Measurements from ENCODE around the gene EFCAB12.
"Not testable (repeated sequence)": the region's sequence is repeated elsewhere in the genome, so short reads cannot be mapped to it uniquely, and the experiment has no call there.

EFCAB12 gene

DNA sequence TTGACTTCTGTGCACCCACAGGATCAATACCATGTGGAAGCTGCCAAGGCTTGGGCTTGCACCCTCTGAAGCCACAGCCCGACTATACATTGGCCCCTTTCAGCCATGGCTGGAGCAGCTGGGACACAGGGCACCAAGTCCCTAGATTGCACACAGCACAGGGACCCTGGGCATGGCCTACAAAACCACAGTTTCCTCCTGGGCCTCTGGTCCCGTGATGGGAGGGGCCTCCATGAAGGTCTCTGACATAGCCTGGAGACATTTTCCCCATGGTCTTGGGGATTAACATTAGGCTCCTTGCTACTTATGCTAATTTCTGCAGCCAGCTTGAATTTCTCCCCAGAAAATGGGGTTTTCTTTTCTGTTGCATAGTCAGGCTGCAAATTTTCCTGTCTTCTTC, 63.6 kb downstream of the EFCAB12 start:
- DNase-seq, result not testable (repeated sequence)

GRCh38 chr3:129363356-129363755, 65.1 kb downstream of the EFCAB12 start:
- not testable (repeated sequence) for DNase-seq

GRCh38 chr3:129360705-129361460, 67.6 kb downstream of the EFCAB12 start:
- DNase-seq, result no peak

- no peak for DNase-seq
Measured at GRCh38 chr3:129360171-129360611, 68.2 kb downstream of the EFCAB12 start.

DNA sequence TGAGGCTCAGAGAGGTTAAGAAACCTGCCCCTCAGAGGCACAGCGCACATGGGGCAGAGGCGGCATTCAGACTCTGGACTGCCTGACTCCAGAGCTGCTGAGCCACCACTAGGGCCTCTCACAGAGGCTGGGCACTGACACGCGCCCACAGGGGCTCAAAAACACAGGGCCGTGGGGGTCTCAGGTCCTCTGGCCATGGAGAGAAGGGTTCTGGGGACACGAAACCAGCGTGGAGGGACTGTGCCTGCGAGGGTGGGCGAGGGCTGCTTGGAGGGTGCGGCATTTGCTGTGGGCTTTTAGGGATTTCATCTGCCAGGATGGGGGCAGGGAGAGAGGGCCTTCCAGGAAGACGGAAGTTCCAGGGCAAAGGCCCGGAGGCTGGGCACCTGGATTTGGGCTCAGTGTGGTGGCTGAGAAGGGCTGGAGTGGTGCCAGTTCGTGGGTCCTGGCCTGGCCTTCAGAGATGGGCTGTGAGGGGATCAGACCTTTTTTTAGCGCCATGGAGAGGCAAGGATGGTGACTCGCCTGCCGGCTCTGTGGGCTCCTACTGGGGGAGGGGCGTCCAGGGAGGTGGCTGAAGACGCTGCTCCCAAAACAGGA, 69.6 kb downstream of the EFCAB12 start:
- DNase-seq, result no peak

DNA sequence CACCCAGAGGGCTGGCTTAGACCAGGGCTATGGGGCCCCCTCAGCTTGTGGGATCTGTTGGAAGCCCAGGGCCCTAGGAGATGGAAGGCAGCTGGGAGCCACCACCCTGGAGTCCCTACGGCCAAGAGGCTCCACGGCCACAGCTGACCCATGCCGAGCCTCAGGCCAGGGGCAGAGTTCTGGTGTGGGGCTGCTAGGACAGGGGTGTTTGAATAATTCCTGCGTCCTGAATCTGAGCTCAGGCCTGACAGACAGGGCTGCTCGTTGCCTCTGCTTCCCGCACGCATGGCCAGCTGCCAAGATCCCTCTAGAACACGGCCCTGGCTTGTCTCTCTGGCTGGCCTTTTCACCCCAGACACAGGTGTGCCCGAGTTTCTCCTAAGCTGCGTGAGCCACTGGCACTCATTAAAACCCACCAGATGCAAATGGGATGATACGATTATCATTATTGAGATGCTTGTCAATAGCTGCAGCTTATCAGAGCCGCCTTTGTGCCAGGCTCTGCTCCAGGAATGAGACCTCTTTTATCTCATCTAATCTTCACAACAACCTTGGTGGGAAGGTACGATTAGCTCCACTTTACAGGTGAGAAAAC, 70.2 kb downstream of the EFCAB12 start:
- no peak for DNase-seq

DNA sequence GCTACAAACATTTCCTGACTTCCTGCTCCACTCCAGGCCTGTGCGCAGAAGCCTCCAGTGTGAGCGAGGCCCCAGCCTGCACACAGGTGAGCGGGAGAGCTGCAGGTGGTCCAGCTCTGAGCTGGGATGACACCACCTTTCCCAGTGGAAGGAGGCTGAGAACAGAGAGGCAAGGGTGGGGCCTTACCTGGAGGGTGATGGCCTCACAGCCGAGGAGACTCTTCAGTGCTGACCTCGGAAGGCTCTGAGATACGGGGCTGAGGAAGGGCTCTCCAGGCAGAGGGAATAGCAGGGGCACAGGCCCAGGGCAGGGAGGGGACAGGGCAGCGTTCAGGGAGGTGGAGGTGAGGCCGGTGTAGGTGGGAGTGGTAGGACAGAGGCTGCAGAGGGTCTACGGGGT, 70.8 kb downstream of the EFCAB12 start:
- no peak for DNase-seq

- DNase-seq, result no peak
Measured at GRCh38 chr3:129356756-129357425, 71.5 kb downstream of the EFCAB12 start.

DNA sequence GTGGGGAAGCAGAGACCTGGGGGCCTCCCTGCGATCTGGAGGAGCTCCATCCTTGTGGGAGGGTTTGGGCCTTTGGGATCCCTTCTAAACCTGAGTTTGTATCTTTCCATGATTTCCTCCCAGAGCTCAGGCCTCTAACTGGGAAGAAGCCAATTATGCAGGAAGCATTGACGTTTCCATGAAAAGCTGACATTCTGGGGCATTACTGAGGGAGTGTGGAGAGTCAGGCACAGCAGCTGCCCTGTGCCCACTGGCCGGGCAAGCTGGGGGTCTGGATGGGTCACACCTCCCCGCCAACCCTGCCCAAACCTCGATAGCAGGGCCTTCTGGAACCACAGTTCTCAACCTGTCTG, 74.9 kb downstream of the EFCAB12 start:
- no peak for DNase-seq

DNA sequence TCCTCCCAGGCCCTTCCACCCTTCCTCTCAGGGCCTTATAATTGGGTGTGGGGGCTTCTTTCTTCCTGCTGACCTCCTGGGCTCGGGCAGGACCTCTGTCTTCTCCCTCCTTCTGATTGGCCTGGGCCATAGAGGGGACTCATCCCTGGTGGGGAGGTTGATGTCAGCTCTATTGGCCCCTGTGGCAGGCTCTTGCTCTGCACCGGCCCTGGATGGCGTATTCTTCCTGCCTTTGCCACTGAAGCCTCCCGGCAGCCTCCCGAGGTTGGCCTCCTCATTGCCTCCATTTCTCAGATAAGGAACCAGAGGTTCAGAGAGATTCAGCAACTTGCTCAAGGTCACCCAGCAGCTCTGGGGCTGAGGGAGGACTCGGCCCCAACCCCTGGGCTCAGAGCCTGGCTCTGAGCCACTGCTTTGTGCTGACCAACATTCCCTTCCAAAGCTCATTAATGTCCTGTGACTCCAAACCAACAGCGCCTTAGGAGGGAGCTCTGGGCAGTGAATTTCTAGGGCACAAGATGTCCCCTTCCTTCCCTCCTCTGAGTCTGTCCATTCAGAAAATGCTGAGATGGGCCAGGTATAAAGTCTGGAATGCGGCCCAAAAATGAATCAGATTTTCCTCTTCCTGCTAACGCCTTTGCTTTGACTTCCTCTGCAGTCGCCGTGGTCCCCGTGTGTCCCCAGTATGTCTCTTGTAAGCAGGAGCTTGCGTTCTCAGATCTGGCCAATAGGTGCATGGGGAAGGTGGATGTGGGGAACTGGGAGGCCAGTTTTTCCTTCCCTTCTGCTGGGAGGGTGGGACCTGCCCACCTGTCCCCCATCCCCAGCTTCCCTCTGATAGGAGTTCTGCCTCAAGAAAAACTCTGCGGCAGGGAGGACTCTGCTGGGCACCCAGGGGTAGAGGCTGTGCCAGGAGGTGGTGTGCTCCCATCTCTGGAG, 75.5 kb downstream of the EFCAB12 start:
- no peak for DNase-seq

- no peak for DNase-seq
Measured at GRCh38 chr3:129352045-129352444, 76.4 kb downstream of the EFCAB12 start.

Measured in activated gamma-delta T cell (primary cell).